B cell (primary cell): ENCODE results near the gene RBKS. TPM values are rescaled to one million over a fixed set of nuclear protein-coding genes. Genes with fewer than 3 reads are reported as not detected.

ENCODE experiments used
- ATAC-seq: fragments of 200-7000 bp; cut with Tn5 transposase; one replicate; pipeline ENCODE4 v1.10.0; 2021; ENCODE audit warnings: low read depth, mild to moderate bottlenecking, moderate number of reproducible peaks, moderate library complexity
- CTCF ChIA-PET: fragments of 350-600 bp; sonication (Branson Sonifier 250); formaldehyde crosslinking; loops from one replicate; lab custom pipeline; 2021; ENCODE audit warnings: antibody characterized with exemption, inconsistent platforms; lab: Charles Lee
- POLR2A ChIA-PET: fragments of 350-600 bp; sonication (Branson Sonifier 250); formaldehyde crosslinking; loops from one replicate; lab custom pipeline; 2021; ENCODE audit warnings: antibody characterized with exemption; lab: Charles Lee
- DNase-seq: peaks from one replicate; pipeline ENCODE4 v3.0.0; 2013
- H2AFZ ChIP-seq: 2 replicates; pipeline ENCODE4 v1.6.1; 2012; ENCODE audit warnings: mild to moderate bottlenecking, low read depth, low read length; ENCODE audit not compliant: insufficient read depth, poor library complexity, severe bottlenecking
- H3K27ac ChIP-seq, 2 donors: 1 replicate in 1 of 2; 2 replicates in 1 of 2; pipeline ENCODE4 v1.5.1; 2012 to 2013; ENCODE audit warnings: low read length in 2 of 2, mild to moderate bottlenecking in 2 of 2, moderate library complexity in 1 of 2
- H3K27me3 ChIP-seq, 4 experiments: fragments of 200-600 bp in 1 of 4; sonication (generic) in 1 of 4; replicated peaks in 1 of 4; 1 replicate in 2 of 4; 2 replicates in 2 of 4; pipeline versions ENCODE4 v1.6.1 to v1.7.0; 2013 to 2016; ENCODE audit warnings: low read length in 3 of 4, mild to moderate bottlenecking in 2 of 4, mixed read lengths in 1 of 4, moderate library complexity in 1 of 4; ENCODE audit not compliant: insufficient read depth in 4 of 4, control insufficient read depth in 3 of 4; ENCODE audit errors: control extremely low read depth in 1 of 4
- H3K36me3 ChIP-seq, 2 experiments: replicated peaks in 1 of 2; 1 replicate in 1 of 2; 2 replicates in 1 of 2; pipeline versions ENCODE4 v1.6.1 to v1.7.1; 2013; ENCODE audit warnings: low read length in 1 of 2; ENCODE audit not compliant: insufficient read depth in 2 of 2, control insufficient read depth in 1 of 2; ENCODE audit errors: control extremely low read depth in 1 of 2, extremely low read depth in 1 of 2
- H3K4me1 ChIP-seq, 2 donors: fragments of 200-600 bp in 1 of 2; sonication (generic) in 1 of 2; 1 replicate in 1 of 2; 2 replicates in 1 of 2; pipeline versions ENCODE4 v1.5.1 to v1.6.1; 2013 to 2017; ENCODE audit warnings: low read length in 2 of 2; ENCODE audit not compliant: control insufficient read depth in 2 of 2, insufficient read depth in 2 of 2
- H3K4me2 ChIP-seq: replicated peaks from 2 replicates; pipeline ENCODE3; 2012; ENCODE audit warnings: mild to moderate bottlenecking, low read depth, low read length; ENCODE audit not compliant: poor library complexity, severe bottlenecking
- H3K4me3 ChIP-seq, 5 experiments: fragments of 200-600 bp in 1 of 5; sonication (generic) in 1 of 5; 1 replicate in 3 of 5; 2 replicates in 2 of 5; pipeline versions ENCODE4 v1.5.1 to v1.7.0; 2011 to 2016; ENCODE audit warnings: low read length in 4 of 5, mild to moderate bottlenecking in 4 of 5, low read depth in 2 of 5, control low read depth in 1 of 5, moderate library complexity in 1 of 5; ENCODE audit not compliant: insufficient read depth in 1 of 5; ENCODE audit errors: control extremely low read depth in 1 of 5, extremely low read depth in 1 of 5
- H3K79me2 ChIP-seq: fragments of 200-600 bp; sonication (generic); one replicate; pipeline ENCODE4 v1.6.0; 2016; ENCODE audit warnings: low read length; ENCODE audit not compliant: control insufficient read depth, insufficient read depth
- H3K9ac ChIP-seq: fragments of 200-600 bp; sonication (generic); 2 replicates; pipeline ENCODE4 v1.6.1; 2017; ENCODE audit warnings: mild to moderate bottlenecking, low read length, moderate library complexity
- H3K9me3 ChIP-seq, 3 donors: one replicate each; pipeline versions ENCODE4 v1.6.1 to v1.7.1; 2013; ENCODE audit warnings: low read length in 2 of 3; ENCODE audit not compliant: control insufficient read depth in 2 of 3, insufficient read depth in 1 of 3; ENCODE audit errors: control extremely low read depth in 1 of 3
- H4K20me1 ChIP-seq: 2 replicates; pipeline ENCODE4 v1.6.0; 2012; ENCODE audit warnings: mild to moderate bottlenecking, low read length; ENCODE audit not compliant: insufficient read depth, control insufficient read depth, poor library complexity, severe bottlenecking
- H3K27ac Mint-ChIP-seq: one replicate; pipeline ENCODE4 v1.8.0; 2021; ENCODE audit warnings: mixed read lengths
- H3K27me3 Mint-ChIP-seq: one replicate; pipeline ENCODE4 v1.8.0; 2021; ENCODE audit warnings: mixed read lengths
- H3K4me1 Mint-ChIP-seq: one replicate; pipeline ENCODE4 v1.8.0; 2021; ENCODE audit warnings: mixed read lengths
- H3K4me3 Mint-ChIP-seq: one replicate; pipeline ENCODE4 v1.8.0; 2021; ENCODE audit warnings: mixed read lengths
- H3K9me3 Mint-ChIP-seq: one replicate; pipeline ENCODE4 v1.8.0; 2022; ENCODE audit warnings: mixed read lengths; ENCODE audit not compliant: insufficient read depth
- EZH2 ChIP-seq: IDR thresholded peaks from 2 replicates; pipeline ENCODE4 v1.6.1; 2012; ENCODE audit warnings: borderline replicate concordance, low read depth, mild to moderate bottlenecking, moderate library complexity, low read length; ENCODE audit not compliant: insufficient read depth, poor library complexity, severe bottlenecking
- WGBS: methylation state at CpG from one replicate; pipeline ENCODE4 v1.1.5; 2013; ENCODE audit warnings: missing lambda C conversion rate; ENCODE audit not compliant: insufficient coverage; 5-methylcytosine and 5-hydroxymethylcytosine counted together
- intact Hi-C: fragments of 100-400 bp; cut with micrococcal nuclease; formaldehyde crosslinking; loops from one replicate; pipeline ENCODE4 v1.10.0; 2022
- polyA plus RNA-seq: library from polyadenylated mRNA; depleted of rRNA; stranded (reverse); fragments of >200 nt; gene quantifications from 2 replicates; pipeline ENCODE4 v1.2.3, GENCODE V29; 2012
- total RNA-seq, 2 donors: library from RNA; stranded (reverse); fragments of 120-200 nt in 1 of 2; gene quantifications; 1 replicate in 1 of 2; 2 replicates in 1 of 2; pipeline versions ENCODE4 v1.2.3 to v1.2.4, GENCODE V29; 2013 to 2022
- TF ChIP-seq, protein P1 (sequence below): fragments of 200-600 bp; IDR thresholded peaks from one replicate; pipeline ENCODE4 v1.8.0; 2022; ENCODE audit warnings: antibody characterized with exemption, mild to moderate bottlenecking

Gene RBKS
- total and polyA plus RNA-seq, 2 donors (not counting 1 experiment from before 2014, with no cell fraction given): 6.4 to 9.2 TPM

DNA sequence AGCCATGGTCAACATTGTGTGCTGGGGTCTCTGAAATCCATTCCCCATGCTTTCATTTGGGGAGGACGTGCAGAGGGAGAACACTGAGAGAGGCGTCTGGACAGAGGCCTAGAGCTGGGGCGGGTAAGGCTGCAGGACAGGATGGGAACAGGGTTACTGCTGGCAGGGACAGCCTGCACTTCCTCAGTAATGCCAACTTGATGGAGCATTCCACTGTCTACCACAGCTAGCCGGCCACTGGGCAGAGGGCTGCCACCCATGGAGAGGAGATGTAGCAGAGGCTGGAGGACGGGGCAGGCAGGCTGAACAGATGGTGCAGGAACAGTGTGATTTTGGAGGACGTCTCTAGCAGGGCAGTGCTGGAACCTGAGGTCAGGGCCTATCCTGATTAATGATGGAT, 89.3 kb downstream of the RBKS start:
- ChIA-PET POLR2A (no interaction called here), CTCF (no interaction called here)
- WGBS: 90% methylated on average over 4 of the region's 6 CpGs
- no peak overlapping the region for H3K9ac ChIP-seq
- H3K79me2 ChIP-seq: no peaks in the 10 kb centered on the region
- no peak overlapping the region for H2AFZ ChIP-seq
- Mint-ChIP-seq H3K9me3 (no peaks in the 10 kb centered on the region), H3K4me1 (no peaks in the 10 kb centered on the region), H3K27me3 (no peaks in the 10 kb centered on the region), H3K27ac (no peak overlapping the region), H3K4me3 (no peak overlapping the region)
- no peaks in the 10 kb centered on the region for H3K36me3 ChIP-seq
- H3K9me3 ChIP-seq: no peaks in the 10 kb centered on the region
- ATAC-seq (no peak), DNase-seq (no peak)
- intact Hi-C loops: no loop called here
- no peak overlapping the region for H3K4me2 ChIP-seq
- TF ChIP-seq EZH2: no peak
- TF ChIP-seq, protein P1, sequence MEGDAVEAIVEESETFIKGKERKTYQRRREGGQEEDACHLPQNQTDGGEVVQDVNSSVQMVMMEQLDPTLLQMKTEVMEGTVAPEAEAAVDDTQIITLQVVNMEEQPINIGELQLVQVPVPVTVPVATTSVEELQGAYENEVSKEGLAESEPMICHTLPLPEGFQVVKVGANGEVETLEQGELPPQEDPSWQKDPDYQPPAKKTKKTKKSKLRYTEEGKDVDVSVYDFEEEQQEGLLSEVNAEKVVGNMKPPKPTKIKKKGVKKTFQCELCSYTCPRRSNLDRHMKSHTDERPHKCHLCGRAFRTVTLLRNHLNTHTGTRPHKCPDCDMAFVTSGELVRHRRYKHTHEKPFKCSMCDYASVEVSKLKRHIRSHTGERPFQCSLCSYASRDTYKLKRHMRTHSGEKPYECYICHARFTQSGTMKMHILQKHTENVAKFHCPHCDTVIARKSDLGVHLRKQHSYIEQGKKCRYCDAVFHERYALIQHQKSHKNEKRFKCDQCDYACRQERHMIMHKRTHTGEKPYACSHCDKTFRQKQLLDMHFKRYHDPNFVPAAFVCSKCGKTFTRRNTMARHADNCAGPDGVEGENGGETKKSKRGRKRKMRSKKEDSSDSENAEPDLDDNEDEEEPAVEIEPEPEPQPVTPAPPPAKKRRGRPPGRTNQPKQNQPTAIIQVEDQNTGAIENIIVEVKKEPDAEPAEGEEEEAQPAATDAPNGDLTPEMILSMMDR: no peak
- no peak overlapping the region for H3K27ac ChIP-seq
- no peaks in the 10 kb centered on the region for H3K27me3 ChIP-seq
- H3K4me3 ChIP-seq: no peak overlapping the region
- H4K20me1 ChIP-seq: no peaks in the 10 kb centered on the region
- H3K4me1 ChIP-seq: no peaks in the 10 kb centered on the region

DNA sequence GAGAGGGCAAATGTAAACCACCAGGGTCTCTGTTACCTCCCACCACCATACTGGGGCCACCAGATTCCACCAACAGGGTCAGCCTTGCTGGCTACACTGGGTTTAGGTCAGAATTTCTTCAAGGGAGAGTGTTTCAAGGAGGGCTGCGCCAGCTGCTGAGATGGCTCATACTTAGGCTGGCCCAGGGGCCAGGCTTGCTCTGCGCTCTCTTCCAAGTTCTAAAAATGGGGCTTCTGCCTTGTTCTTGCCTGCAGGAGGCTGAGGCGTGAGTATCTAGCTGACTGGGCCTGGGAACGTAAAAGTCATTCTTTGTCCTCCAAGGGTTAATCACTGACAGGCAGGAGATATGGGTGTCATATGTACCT, 90.6 kb downstream of the RBKS start:
- Histone ChIP-seq H3K4me3 (no peak overlapping the region), H3K4me1 (no peaks in the 10 kb centered on the region), H2AFZ (no peak overlapping the region), H3K9ac (no peak overlapping the region), H3K27me3 (no peaks in the 10 kb centered on the region), H3K27ac (no peak overlapping the region), H3K4me2 (no peak overlapping the region), H4K20me1 (no peaks in the 10 kb centered on the region), H3K36me3 (no peaks in the 10 kb centered on the region), H3K9me3 (no peaks in the 10 kb centered on the region), H3K79me2 (no peaks in the 10 kb centered on the region)
- TF ChIP-seq EZH2: no peak
- TF ChIP-seq, protein P1: no peak
- H3K27ac Mint-ChIP-seq: no peak overlapping the region
- WGBS: 89% methylated on average over 4 of the region's 4 CpGs
- ChIA-PET CTCF (no interaction called here), POLR2A (no interaction called here)
- ATAC-seq (no peak), DNase-seq (no peak)
- intact Hi-C loops: no loop called here
- no peak overlapping the region for H3K4me3 Mint-ChIP-seq
- H3K4me1 Mint-ChIP-seq: no peaks in the 10 kb centered on the region
- no peaks in the 10 kb centered on the region for H3K9me3 Mint-ChIP-seq
- H3K27me3 Mint-ChIP-seq: no peaks in the 10 kb centered on the region
